NT2/D1 (cell line): ENCODE results near the gene MAP3K3.

Experiments
- SUZ12 ChIP-seq: IDR thresholded peaks from 2 replicates; pipeline ENCODE4 v1.6.1; 2011; ENCODE audit not compliant: insufficient read length, insufficient read depth; ENCODE audit errors: extremely low read depth
- YY1 ChIP-seq: IDR thresholded peaks from 2 replicates; pipeline ENCODE4 v1.6.1; 2011; ENCODE audit not compliant: insufficient read length, insufficient read depth
- ZNF274 ChIP-seq: IDR thresholded peaks from 2 replicates; pipeline ENCODE4 v1.6.1; 2011; ENCODE audit warnings: mild to moderate bottlenecking, low read depth, low read length

GRCh38 chr17:63718988-63719387, 96.8 kb downstream of the MAP3K3 start:
- TF ChIP-seq SUZ12 (no peak), ZNF274 (no peak), YY1 (no peak)
